NCI-H526 treated with DMSO at 0.1 percent for 48 hours (cell line): ENCODE results near the gene TNN.
A peak's percentile ranks its signal among the peaks of the same experiment; 100 is the strongest.

ENCODE experiments used
- DNase-seq: peaks from one replicate; lab custom pipeline; 2025; lab: John Stamatoyannopoulos, UW

The TNN gene

GRCh38 chr1:175116210-175116798, 48.7 kb downstream of the TNN start:
- no peak for DNase-seq

GRCh38 chr1:175116903-175117302, 49.3 kb downstream of the TNN start:
- DNase-seq: no peak

- DNase-seq: no peak
These were observed 51.0 kb downstream of the TNN start for GRCh38 chr1:175118375-175119367.

GRCh38 chr1:175120511-175120910, 52.9 kb downstream of the TNN start:
- DNase-seq: no peak

- no peak for DNase-seq
These were observed 57.2 kb downstream of the TNN start for GRCh38 chr1:175124861-175125260.

GRCh38 chr1:175126347-175126746, 58.7 kb downstream of the TNN start:
- no peak for DNase-seq

GRCh38 chr1:175127565-175127964, 59.9 kb downstream of the TNN start:
- no peak for DNase-seq

- no peak for DNase-seq
These were observed 60.9 kb downstream of the TNN start for GRCh38 chr1:175128523-175128922.

- no peak for DNase-seq
These were observed 61.5 kb downstream of the TNN start for GRCh38 chr1:175129182-175129581.

- DNase-seq: no peak
These were observed 62.0 kb downstream of the TNN start for GRCh38 chr1:175129644-175129996.

- no peak for DNase-seq
These were observed 62.5 kb downstream of the TNN start for GRCh38 chr1:175129997-175130648.

- no peak for DNase-seq
These were observed 63.0 kb downstream of the TNN start for GRCh38 chr1:175130649-175131045.

- DNase-seq: no peak
These were observed 63.5 kb downstream of the TNN start for GRCh38 chr1:175131095-175131494.

GRCh38 chr1:175132436-175132835, 64.8 kb downstream of the TNN start:
- no peak for DNase-seq

GRCh38 chr1:175133673-175134435, 66.2 kb downstream of the TNN start:
- DNase-seq: no peak

- DNase-seq: no peak
These were observed 66.9 kb downstream of the TNN start for GRCh38 chr1:175134500-175134899.

- DNase-seq: no peak
These were observed 68.6 kb downstream of the TNN start for GRCh38 chr1:175136246-175136645.

- DNase-seq: no peak
These were observed 69.7 kb downstream of the TNN start for GRCh38 chr1:175137369-175137768.

- DNase-seq: no peak
These were observed 70.9 kb downstream of the TNN start for GRCh38 chr1:175138579-175138978.

GRCh38 chr1:175145899-175146528, 78.4 kb downstream of the TNN start:
- DNase-seq: no peak

GRCh38 chr1:175146529-175147213, 79.0 kb downstream of the TNN start:
- peak; percentile 82 for DNase-seq
